AG09309 (cell line): ENCODE data around the gene PIGQ.
A peak's percentile ranks its signal among the peaks of the same experiment; 100 is the strongest.

Experiments used
- DNase-seq: peaks from one replicate; pipeline ENCODE4 v3.0.0-alpha.2; 2010; ENCODE audit warnings: low read depth
- H3K4me3 ChIP-seq: 2 replicates; pipeline ENCODE4 v1.5.1; 2011; ENCODE audit warnings: mild to moderate bottlenecking, low read depth, low read length, moderate library complexity; ENCODE audit not compliant: control insufficient read depth
- CTCF ChIP-seq: IDR thresholded peaks from 2 replicates; pipeline ENCODE4 v1.5.1; 2011; ENCODE audit warnings: mild to moderate bottlenecking, low read depth, low read length, inconsistent platforms; ENCODE audit not compliant: insufficient read depth, control insufficient read depth; ENCODE audit errors: missing control alignments

The PIGQ gene

GRCh38 chr16:583815-584591 is 14.2 kb downstream of the PIGQ start:
- DNase-seq = no peak
- TF ChIP-seq CTCF = no peak
- no peak overlapping the region for H3K4me3 ChIP-seq

DNA sequence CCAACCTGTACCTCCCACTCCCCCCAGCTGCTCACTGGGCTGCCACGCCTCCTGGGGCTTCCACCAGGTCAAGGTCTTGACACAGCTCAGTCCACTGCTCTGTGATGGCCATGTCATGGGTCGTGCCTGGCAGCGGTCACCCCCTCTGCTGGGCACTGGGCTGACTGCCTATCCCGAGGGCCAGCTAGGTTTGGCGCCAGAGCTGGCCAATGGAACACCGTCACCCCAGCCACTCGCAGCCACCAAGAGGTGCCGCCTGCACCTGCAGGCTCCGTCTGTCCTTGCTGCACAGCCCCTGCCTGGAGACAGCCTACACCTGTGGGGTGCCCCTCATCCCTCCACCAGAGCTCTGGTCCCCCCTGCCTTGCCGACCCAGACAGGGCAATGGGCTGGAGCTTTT is 15.6 kb downstream of the PIGQ start:
- DNase-seq = no peak
- no peak for TF ChIP-seq CTCF
- no peak overlapping the region for H3K4me3 ChIP-seq

- no peak for DNase-seq
- no peak overlapping the region for H3K4me3 ChIP-seq
- no peak for TF ChIP-seq CTCF
Observed at GRCh38 chr16:586047-586644, 16.4 kb downstream of the PIGQ start.

DNA sequence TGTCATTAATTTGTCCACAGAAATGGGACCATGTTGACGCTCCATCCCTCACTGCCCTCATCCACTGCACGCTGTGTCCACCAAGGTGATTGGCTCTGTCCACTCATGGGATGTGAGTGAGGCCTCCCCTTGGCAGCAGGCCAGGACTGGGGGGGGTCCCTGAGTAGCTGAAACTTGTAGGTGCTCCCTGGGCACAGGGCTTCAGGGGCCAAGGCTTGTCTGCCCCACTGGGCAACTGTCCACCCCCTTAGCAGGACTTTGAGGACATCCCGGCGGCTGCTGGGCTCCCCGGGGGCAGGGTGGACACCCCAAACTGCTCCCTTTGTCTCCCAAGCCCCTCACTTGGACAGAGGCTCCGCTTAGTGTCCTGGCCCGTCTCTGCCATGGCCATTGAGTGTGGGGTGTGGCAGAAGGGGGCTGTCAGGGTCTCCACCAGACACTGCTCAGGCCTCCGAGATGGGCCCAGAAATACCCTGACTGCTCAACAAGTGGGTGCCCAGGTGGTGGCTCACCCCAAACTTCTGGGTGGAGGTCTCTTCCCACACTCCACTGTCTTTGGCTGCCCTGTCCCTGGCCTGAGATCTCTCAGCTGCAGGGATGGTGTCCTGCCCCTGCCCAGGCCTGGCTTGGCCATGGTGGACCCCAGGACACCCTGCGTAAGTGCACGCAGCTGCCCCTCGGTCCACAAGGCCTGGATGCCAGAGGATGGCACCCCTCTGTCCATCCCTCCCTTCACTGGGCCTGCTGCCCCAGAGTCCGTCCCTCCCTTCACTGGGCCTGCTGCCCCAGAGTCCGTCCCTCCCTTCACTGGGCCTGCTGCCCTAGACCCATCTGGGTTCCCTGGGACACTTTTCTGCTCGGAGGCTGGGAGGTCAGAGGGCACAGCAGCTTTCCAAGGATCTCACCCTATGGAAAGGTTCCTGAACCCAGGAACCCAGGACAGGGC is 17.1 kb downstream of the PIGQ start:
- H3K4me3 ChIP-seq = no peak overlapping the region
- DNase-seq = no peak
- no peak for TF ChIP-seq CTCF

DNA sequence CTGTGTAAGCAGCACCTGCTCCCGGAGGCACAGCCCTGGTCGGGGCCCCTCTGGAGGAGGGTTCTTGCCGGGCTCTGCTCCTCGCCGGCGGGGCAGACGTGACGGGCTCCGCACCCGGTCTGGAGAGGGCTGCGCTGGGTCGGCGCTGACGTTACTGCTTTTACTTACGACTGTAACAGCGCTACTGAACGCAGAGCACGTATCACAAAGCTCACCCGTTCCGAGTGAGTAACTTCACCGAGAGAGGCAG is 18.8 kb downstream of the PIGQ start:
- H3K4me3 ChIP-seq = peak overlapping the region; percentile 83
- DNase-seq = no peak
- no peak for TF ChIP-seq CTCF

GRCh38 chr16:588889-589657 is 19.3 kb downstream of the PIGQ start:
- no peak for TF ChIP-seq CTCF

More at GRCh38 chr16:588889-589657, 19.3 kb downstream of the PIGQ start:
- peak overlapping the region; percentile 83 for H3K4me3 ChIP-seq
- peak; percentile 79 for DNase-seq
